CD4-positive, alpha-beta memory T cell (primary cell): ENCODE data around the gene ULK4. TPM values are rescaled to one million over a fixed set of nuclear protein-coding genes. Genes with fewer than 3 reads are reported as not detected.
"Not testable (repeated sequence)": the region's sequence is repeated elsewhere in the genome, so short reads cannot be mapped to it uniquely, and the experiment has no call there.

Source experiments
- CTCF ChIA-PET: fragments of 350-600 bp; sonication (Branson Sonifier 250); formaldehyde crosslinking; loops from one replicate; lab custom pipeline; 2021; ENCODE audit warnings: inconsistent platforms; ENCODE audit not compliant: partially characterized antibody; lab: Charles Lee
- POLR2A ChIA-PET: fragments of 350-600 bp; sonication (Branson Sonifier 250); formaldehyde crosslinking; loops from one replicate; lab custom pipeline; 2021; ENCODE audit not compliant: partially characterized antibody; lab: Charles Lee
- DNase-seq, 5 donors: peaks; one replicate each; pipeline versions ENCODE4 v3.0.0 to v3.0.0-alpha.2; 2020 to 2022; ENCODE audit warnings: mixed read lengths in 1 of 5
- H3K27ac ChIP-seq: one replicate; pipeline ENCODE4 v1.7.0; 2013; ENCODE audit warnings: low read depth, low read length
- H3K27me3 ChIP-seq: 2 replicates; pipeline ENCODE4 v1.7.0; 2013; ENCODE audit warnings: mild to moderate bottlenecking, low read length, moderate library complexity; ENCODE audit not compliant: insufficient read depth
- H3K36me3 ChIP-seq: 2 replicates; pipeline ENCODE4 v1.7.0; 2013; ENCODE audit warnings: mild to moderate bottlenecking, low read length, moderate library complexity; ENCODE audit not compliant: insufficient read depth
- H3K4me1 ChIP-seq: 2 replicates; pipeline ENCODE4 v1.7.0; 2013; ENCODE audit warnings: mild to moderate bottlenecking, low read length, moderate library complexity; ENCODE audit not compliant: insufficient read depth
- H3K4me3 ChIP-seq, 2 donors: one replicate each; pipeline ENCODE4 v1.7.0; 2013; ENCODE audit warnings: low read length in 2 of 2, mild to moderate bottlenecking in 1 of 2
- H3K9me3 ChIP-seq, 2 donors: one replicate each; pipeline ENCODE4 v1.7.0; 2013; ENCODE audit warnings: low read length in 2 of 2, control low read depth in 1 of 2; ENCODE audit not compliant: control insufficient read depth in 1 of 2
- H3K27ac Mint-ChIP-seq, 7 donors: one replicate each; pipeline ENCODE4 v1.8.0; 2020 to 2021; ENCODE audit warnings: mixed read lengths in 7 of 7, mild to moderate bottlenecking in 6 of 7, inconsistent platforms in 3 of 7, moderate library complexity in 3 of 7
- H3K27me3 Mint-ChIP-seq, 2 donors: one replicate each; pipeline ENCODE4 v1.8.0; 2020 to 2021; ENCODE audit warnings: mixed read lengths in 2 of 2
- H3K36me3 Mint-ChIP-seq, 2 donors: one replicate each; pipeline ENCODE4 v1.8.0; 2020 to 2021; ENCODE audit warnings: mixed read lengths in 2 of 2, inconsistent platforms in 1 of 2, mild to moderate bottlenecking in 1 of 2
- H3K4me1 Mint-ChIP-seq, 4 donors: one replicate each; pipeline ENCODE4 v1.8.0; 2020 to 2021; ENCODE audit warnings: mixed read lengths in 4 of 4, mild to moderate bottlenecking in 1 of 4
- H3K4me3 Mint-ChIP-seq, 8 donors: one replicate each; pipeline ENCODE4 v1.8.0; 2020 to 2021; ENCODE audit warnings: mixed read lengths in 8 of 8, mild to moderate bottlenecking in 7 of 8, moderate library complexity in 6 of 8, inconsistent platforms in 3 of 8
- H3K9me3 Mint-ChIP-seq, 8 donors: one replicate each; pipeline ENCODE4 v1.8.0; 2020 to 2021; ENCODE audit warnings: mixed read lengths in 8 of 8, mild to moderate bottlenecking in 5 of 8, inconsistent platforms in 3 of 8, moderate library complexity in 1 of 8
- intact Hi-C: fragments of 100-400 bp; cut with micrococcal nuclease; formaldehyde crosslinking; loops from one replicate; pipeline ENCODE4 v1.15.1; 2023
- polyA plus RNA-seq, 2 donors: library from polyadenylated mRNA; unstranded; fragments of 300-500 nt; fragmentation: Illumina TruSeq; gene quantifications; one replicate each; pipeline ENCODE4 v1.2.3, GENCODE V29; 2021
- total RNA-seq, 2 experiments: library from RNA; stranded (reverse); gene quantifications; one replicate each; pipeline ENCODE4 v1.2.3, GENCODE V29; 2021

The ULK4 gene
- total and polyA plus RNA-seq, 4 experiments from 2014 or later = 6.3 to 29.1 (median 19.2) TPM

DNA sequence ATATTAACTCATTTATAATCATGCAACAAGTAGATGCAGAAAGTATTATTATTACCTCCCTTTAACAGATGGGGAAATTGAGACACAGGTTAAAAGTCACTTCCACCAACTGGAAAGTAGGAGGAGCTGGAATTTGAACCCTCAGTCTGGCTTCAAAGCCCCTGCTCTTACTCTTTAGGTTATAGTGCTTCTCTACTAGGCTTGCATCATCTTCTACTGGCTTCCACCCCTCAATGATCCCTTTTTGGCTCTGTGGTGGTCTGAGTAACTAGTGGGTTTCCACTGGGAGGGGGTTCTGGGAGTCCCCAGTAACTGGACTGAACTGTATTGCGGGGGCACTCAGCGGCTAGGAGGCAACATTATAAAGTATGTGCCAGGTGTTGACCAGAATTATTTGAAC is 671.6 kb downstream of the ULK4 start:
- H3K4me1 ChIP-seq = peaks cover 5% of the 10 kb centered on the region

DNA sequence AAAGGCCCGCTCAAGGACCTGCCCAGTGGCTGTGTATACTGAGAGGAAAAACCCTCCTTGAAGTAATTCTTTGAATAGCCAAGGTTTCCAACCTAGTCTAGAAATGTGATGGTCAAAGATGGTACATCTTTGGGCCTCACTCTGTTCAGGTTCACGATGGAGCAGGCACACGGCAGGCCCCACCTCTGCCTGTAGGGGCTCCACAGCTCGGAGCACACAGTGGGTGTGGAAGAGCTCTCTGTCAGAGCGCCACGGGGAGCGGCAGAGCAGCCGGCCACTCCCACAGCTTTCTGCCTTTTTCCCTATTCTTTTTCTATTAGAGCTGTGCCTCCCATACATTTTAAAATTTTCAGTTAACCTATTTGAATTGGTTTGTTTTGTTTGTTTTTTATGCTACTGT is 673.1 kb downstream of the ULK4 start:
- POLR2A ChIA-PET = no interaction called here
- Histone ChIP-seq H3K9me3 (no peaks in the 10 kb centered on the region), H3K27ac (no peak overlapping the region), H3K4me1 (peaks cover 5% of the 10 kb centered on the region), H3K27me3 (no peaks in the 10 kb centered on the region), H3K4me3 (no peak overlapping the region), H3K36me3 (no peaks in the 10 kb centered on the region)
- H3K36me3 Mint-ChIP-seq = peaks cover 0 to 13% of the 10 kb centered on the region in 2 donors
- H3K4me3 Mint-ChIP-seq = no peak overlapping the region
- H3K27me3 Mint-ChIP-seq = no peaks in the 10 kb centered on the region
- CTCF ChIA-PET = no interaction called here
- intact Hi-C loops = no loop called here
- no peak for DNase-seq
- no peak overlapping the region for H3K27ac Mint-ChIP-seq
- peaks cover 0 to 18% (median 3%) of the 10 kb centered on the region in 8 donors for H3K9me3 Mint-ChIP-seq
- peaks cover 3 to 11% (median 9%) of the 10 kb centered on the region in 4 donors for H3K4me1 Mint-ChIP-seq

More for the DNA sequence above, 671.6 kb downstream of the ULK4 start:
- no peak overlapping the region for H3K27ac Mint-ChIP-seq
- no peak overlapping the region for H3K4me3 Mint-ChIP-seq
- Histone ChIP-seq H3K9me3 (no peaks in the 10 kb centered on the region), H3K27me3 (no peaks in the 10 kb centered on the region), H3K36me3 (no peaks in the 10 kb centered on the region), H3K4me3 (no peak overlapping the region), H3K27ac (no peak overlapping the region)
- no peak for DNase-seq
- intact Hi-C loops = no loop called here
- H3K4me1 Mint-ChIP-seq = peaks cover 3 to 11% (median 9%) of the 10 kb centered on the region in 4 donors
- peaks cover 0 to 4% (median 3%) of the 10 kb centered on the region in 8 donors for H3K9me3 Mint-ChIP-seq
- H3K27me3 Mint-ChIP-seq = no peaks in the 10 kb centered on the region
- POLR2A ChIA-PET = no interaction called here
- peaks cover 0 to 7% of the 10 kb centered on the region in 2 donors for H3K36me3 Mint-ChIP-seq
- CTCF ChIA-PET = interaction anchor here (1.6 kb wide), 1 partner anchor 710 kb away, joined by 3 read pairs; no protein-coding TSS in a partner anchor

DNA sequence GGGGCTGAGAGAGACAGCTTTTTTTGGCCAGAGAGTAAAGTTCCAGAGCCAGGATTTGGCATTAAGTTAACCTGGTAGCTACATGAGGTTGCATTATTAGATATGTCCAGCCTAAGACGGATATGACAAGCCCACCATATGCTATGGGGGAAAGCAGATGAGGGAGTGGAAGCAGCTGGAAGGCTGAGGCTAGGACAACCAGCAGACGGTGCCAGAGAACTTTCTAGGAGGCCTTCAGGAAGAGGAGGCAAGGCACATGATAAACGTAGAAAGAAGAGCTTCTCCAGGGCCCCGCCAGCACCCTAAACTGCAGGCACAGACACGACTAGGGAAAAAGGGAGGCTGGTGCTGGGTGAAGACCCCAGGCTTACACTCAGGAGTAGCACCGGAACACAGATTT is 675.6 kb downstream of the ULK4 start:
- no peak for DNase-seq
- Histone ChIP-seq H3K4me1 (peaks cover 5% of the 10 kb centered on the region), H3K9me3 (no peaks in the 10 kb centered on the region), H3K36me3 (no peaks in the 10 kb centered on the region), H3K27me3 (no peaks in the 10 kb centered on the region), H3K27ac (no peak overlapping the region), H3K4me3 (no peak overlapping the region)
- H3K36me3 Mint-ChIP-seq = peaks cover 1 to 12% of the 10 kb centered on the region in 2 donors
- no peak overlapping the region for H3K27ac Mint-ChIP-seq
- H3K27me3 Mint-ChIP-seq = no peaks in the 10 kb centered on the region
- CTCF ChIA-PET = no interaction called here
- no peak overlapping the region for H3K4me3 Mint-ChIP-seq
- H3K9me3 Mint-ChIP-seq = peaks cover 0 to 34% (median 8%) of the 10 kb centered on the region in 8 donors
- intact Hi-C loops = no loop called here
- POLR2A ChIA-PET = no interaction called here
- peaks cover 3 to 11% (median 9%) of the 10 kb centered on the region in 4 donors for H3K4me1 Mint-ChIP-seq

DNA sequence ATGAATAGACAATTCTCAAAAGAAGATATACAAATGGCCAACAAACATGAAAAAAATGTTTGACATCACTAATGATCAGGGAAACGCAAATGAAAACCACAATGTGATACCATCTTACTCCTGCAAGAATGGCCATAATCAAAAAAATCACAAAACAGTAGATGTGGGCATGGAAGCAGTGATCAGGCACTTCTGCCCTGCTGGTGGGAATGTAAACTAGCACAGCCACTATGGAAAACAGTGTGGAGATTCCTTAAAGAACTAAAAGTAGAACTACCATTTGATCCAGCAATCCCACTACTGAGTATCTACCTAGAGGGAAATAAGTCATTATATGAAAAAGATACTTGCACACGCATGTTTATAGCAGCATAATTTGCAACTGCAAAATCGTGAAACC is 677.0 kb downstream of the ULK4 start:
- H3K27ac Mint-ChIP-seq, H3K4me3 ChIP-seq, H3K4me3 Mint-ChIP-seq, CTCF ChIA-PET, DNase-seq, H3K27ac ChIP-seq, H3K27me3 ChIP-seq, H3K4me1 ChIP-seq, H3K36me3 Mint-ChIP-seq, POLR2A ChIA-PET, H3K9me3 ChIP-seq, H3K36me3 ChIP-seq, intact Hi-C loops, H3K27me3 Mint-ChIP-seq: not testable (repeated sequence)
- peaks cover 3 to 11% (median 8%) of the 10 kb centered on the region in 4 donors for H3K4me1 Mint-ChIP-seq
- peaks cover 0 to 34% (median 8%) of the 10 kb centered on the region in 8 donors for H3K9me3 Mint-ChIP-seq

DNA sequence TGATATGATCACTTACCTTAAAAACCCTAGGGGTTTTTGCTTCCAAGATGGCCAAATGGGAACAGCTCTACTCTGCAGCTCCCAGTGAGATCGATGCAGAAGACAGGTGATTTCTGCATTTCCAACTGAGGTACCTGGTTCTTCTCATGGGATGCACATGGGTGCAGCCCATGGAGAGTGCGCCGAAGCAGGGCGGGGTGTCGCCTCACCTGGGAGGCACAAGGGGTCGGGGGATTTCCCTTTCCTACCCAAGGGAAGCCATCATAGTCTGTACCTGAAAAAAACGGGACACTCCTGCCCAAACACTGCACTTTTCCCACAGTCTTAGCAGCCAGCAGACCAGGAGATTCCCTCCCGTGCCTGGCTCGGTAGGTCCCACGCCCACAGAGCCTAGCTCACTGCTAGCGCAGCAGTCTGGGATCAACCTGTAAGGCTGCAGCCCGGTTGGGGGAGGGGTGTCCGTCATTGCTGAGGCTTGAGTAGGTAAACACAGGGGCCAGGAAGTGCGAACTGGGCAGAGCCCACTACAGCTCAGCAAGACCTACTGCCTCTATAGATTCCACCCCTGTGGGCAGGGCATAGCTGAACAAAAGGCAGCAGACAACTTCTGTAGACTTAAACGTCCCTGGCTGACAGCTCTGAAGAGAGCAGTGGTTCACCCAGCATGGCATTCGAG is 684.0 kb downstream of the ULK4 start:
- intact Hi-C loops = no loop called here
- Histone ChIP-seq H3K36me3 (no peaks in the 10 kb centered on the region), H3K9me3 (no peaks in the 10 kb centered on the region), H3K27ac (no peak overlapping the region), H3K4me1 (no peaks in the 10 kb centered on the region), H3K4me3 (no peak overlapping the region), H3K27me3 (no peaks in the 10 kb centered on the region)
- no peak for DNase-seq
- H3K4me3 Mint-ChIP-seq = no peak overlapping the region
- POLR2A ChIA-PET = no interaction called here
- CTCF ChIA-PET = no interaction called here
- H3K9me3 Mint-ChIP-seq = peaks cover 0 to 30% (median 10%) of the 10 kb centered on the region in 8 donors
- peaks cover 0 to 1% of the 10 kb centered on the region in 2 donors for H3K27me3 Mint-ChIP-seq
- peaks cover 0 to 3% (median 0%) of the 10 kb centered on the region in 4 donors for H3K4me1 Mint-ChIP-seq
- H3K36me3 Mint-ChIP-seq = peaks cover 13 to 16% of the 10 kb centered on the region in 2 donors
- H3K27ac Mint-ChIP-seq = no peak overlapping the region

DNA sequence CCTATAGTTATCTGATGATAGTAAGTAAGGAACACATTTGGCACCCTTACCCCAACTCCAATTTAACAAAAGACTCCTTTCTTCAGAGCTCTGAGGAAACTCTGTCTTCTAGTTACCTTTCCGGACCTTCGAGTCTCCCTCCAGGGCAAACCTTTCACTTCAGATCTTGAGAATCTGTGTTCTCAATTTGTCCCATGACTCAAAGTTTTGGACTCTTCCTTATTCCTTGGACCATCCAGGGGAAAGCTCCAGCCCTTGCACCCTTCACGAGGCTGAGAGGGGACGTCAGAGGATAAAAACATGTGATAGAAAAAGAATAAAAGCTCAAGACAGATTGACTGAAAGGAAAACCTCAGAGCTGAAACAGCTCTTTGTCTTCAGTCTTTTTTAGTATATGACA is 685.7 kb downstream of the ULK4 start:
- POLR2A ChIA-PET = no interaction called here
- H3K4me1 Mint-ChIP-seq = peaks cover 0 to 3% (median 0%) of the 10 kb centered on the region in 4 donors
- no peak overlapping the region for H3K27ac ChIP-seq
- H3K27ac Mint-ChIP-seq = no peak overlapping the region
- H3K27me3 ChIP-seq = no peaks in the 10 kb centered on the region
- intact Hi-C loops = no loop called here
- H3K27me3 Mint-ChIP-seq = peaks cover 0 to 1% of the 10 kb centered on the region in 2 donors
- no peaks in the 10 kb centered on the region for H3K36me3 ChIP-seq
- CTCF ChIA-PET = no interaction called here
- no peak overlapping the region for H3K4me3 Mint-ChIP-seq
- no peaks in the 10 kb centered on the region for H3K9me3 ChIP-seq
- H3K4me1 ChIP-seq = no peaks in the 10 kb centered on the region
- H3K36me3 Mint-ChIP-seq = peaks cover 15 to 23% of the 10 kb centered on the region in 2 donors
- no peak for DNase-seq
- peaks cover 0 to 26% (median 14%) of the 10 kb centered on the region in 8 donors for H3K9me3 Mint-ChIP-seq
- no peak overlapping the region for H3K4me3 ChIP-seq

DNA sequence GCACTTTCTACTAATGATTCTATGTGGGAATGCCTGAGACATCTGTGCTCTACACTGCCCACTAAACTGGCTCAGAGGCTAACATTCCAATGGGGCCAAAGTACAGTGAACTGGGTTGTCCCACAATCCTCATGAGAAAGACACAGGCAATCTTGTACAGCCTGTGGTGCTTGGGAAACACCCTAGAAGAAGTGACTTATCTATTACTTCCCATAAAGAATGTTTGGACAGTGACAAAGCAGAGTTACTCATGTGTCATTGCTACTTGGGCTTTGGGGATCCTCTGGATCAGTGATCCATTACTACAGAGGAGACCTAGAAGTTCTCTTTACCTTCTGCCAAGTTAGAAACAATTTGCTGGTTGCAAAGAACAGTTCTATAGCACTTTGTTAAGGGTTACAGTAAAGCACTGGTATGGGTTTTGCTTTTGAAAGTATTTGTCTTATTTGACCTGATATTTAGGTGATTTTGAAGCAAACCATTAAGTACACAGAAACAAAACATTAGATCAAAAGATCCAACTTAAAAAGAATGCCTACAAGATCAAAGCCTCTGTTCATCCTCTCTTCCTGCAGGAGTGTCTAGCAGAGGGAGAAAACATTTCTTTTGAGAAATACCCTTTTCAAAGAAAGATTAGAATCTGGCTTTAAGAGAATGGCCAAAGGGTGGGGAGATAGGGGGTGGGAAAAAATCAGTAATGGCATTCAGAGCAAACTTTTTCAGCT is 686.8 kb downstream of the ULK4 start:
- H3K4me3 ChIP-seq = no peak overlapping the region
- ChIA-PET POLR2A (no interaction called here), CTCF (no interaction called here)
- H3K27me3 ChIP-seq = no peaks in the 10 kb centered on the region
- peaks cover 15 to 23% of the 10 kb centered on the region in 2 donors for H3K36me3 Mint-ChIP-seq
- no peaks in the 10 kb centered on the region for H3K36me3 ChIP-seq
- no peaks in the 10 kb centered on the region for H3K4me1 ChIP-seq
- no peak overlapping the region for H3K4me3 Mint-ChIP-seq
- H3K27ac Mint-ChIP-seq = no peak overlapping the region
- peaks cover 0 to 1% of the 10 kb centered on the region in 2 donors for H3K27me3 Mint-ChIP-seq
- DNase-seq = no peak
- H3K4me1 Mint-ChIP-seq = peaks cover 0 to 3% (median 0%) of the 10 kb centered on the region in 4 donors
- H3K27ac ChIP-seq = no peak overlapping the region
- H3K9me3 ChIP-seq = no peaks in the 10 kb centered on the region
- peaks cover 0 to 26% (median 11%) of the 10 kb centered on the region in 8 donors for H3K9me3 Mint-ChIP-seq
- intact Hi-C loops = no loop called here
